GM12891 (cell line): ENCODE results near the gene ITGA1.

Source experiments
- PAX5 ChIP-seq: IDR thresholded peaks from 2 replicates; pipeline ENCODE4 v1.6.1; 2011; ENCODE audit warnings: low read length, moderate library complexity, mild to moderate bottlenecking; ENCODE audit not compliant: insufficient read depth, severe bottlenecking
- POLR2A ChIP-seq: IDR thresholded peaks from 2 replicates; pipeline ENCODE4 v1.6.1; 2011; ENCODE audit warnings: low read depth, low read length, control low read depth
- POLR2AphosphoS5 ChIP-seq: IDR thresholded peaks from 2 replicates; pipeline ENCODE4 v1.6.1; 2011; ENCODE audit warnings: low read depth, low read length, control low read depth
- POU2F2 ChIP-seq: IDR thresholded peaks from 2 replicates; pipeline ENCODE4 v1.6.1; 2011; ENCODE audit warnings: low read depth, mild to moderate bottlenecking, control low read depth, low read length, moderate library complexity
- SPI1 ChIP-seq: IDR thresholded peaks from 2 replicates; pipeline ENCODE4 v1.6.1; 2011; ENCODE audit warnings: low read depth, low read length, control low read depth
- TAF1 ChIP-seq: IDR thresholded peaks from 2 replicates; pipeline ENCODE4 v1.6.1; 2011; ENCODE audit warnings: low read depth, low read length, control low read depth

DNA sequence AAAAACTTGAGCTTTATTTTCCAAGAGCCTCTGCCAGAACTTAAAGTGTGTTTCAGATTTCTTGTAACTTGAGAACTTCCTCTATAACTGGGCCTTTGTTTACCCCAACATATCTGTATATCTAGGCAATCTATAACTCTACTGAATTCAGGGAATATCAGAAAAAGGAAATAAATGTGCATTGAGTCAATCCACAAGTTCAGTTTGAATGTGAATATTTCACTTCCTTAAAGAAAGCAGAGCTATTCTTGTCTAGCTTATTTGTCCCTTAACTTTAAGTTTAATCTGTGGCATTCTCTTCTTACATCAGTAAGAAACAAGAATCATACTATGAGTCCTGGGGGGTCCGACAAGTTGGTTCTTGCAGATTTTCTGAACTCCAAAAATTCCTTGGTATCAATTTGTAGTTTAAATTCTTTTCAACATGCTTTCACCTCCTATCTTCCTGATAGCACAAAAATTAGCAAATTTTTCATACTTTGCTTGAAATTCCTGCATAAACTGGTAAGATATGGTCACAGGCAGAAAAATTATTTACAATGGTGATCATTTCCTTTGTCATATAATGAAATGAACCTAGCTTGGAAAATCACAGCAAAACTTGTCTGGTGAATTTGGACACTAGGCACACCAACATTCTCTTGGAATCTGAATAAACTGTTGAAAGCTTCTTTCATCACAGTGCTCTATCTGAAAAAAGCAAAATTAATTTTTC, 19.8 kb upstream of the ITGA1 start:
- no peak for TF ChIP-seq POLR2A
- TF ChIP-seq TAF1 = no peak
- no peak for TF ChIP-seq POLR2AphosphoS5
- TF ChIP-seq SPI1 = peak; percentile 95
- TF ChIP-seq POU2F2 = no peak
- TF ChIP-seq PAX5 = no peak
